Endothelial cell (in vitro differentiated cells): ENCODE results near the gene PRELID3B. TPM values are rescaled to one million over a fixed set of nuclear protein-coding genes. Genes with fewer than 3 reads are reported as not detected.
A peak's percentile ranks its signal among the peaks of the same experiment; 100 is the strongest.

Experiments used
- DNase-seq: peaks from one replicate; pipeline ENCODE4 v3.0.0; 2021; ENCODE audit warnings: low spot score
- H3K27ac Mint-ChIP-seq: one replicate; pipeline ENCODE4 v1.8.0; 2021; ENCODE audit warnings: mixed read lengths, inconsistent platforms; ENCODE audit not compliant: unreplicated experiment
- H3K27me3 Mint-ChIP-seq: one replicate; pipeline ENCODE4 v1.8.0; 2021; ENCODE audit warnings: mild to moderate bottlenecking, moderate library complexity, mixed read lengths, inconsistent platforms; ENCODE audit not compliant: unreplicated experiment
- H3K36me3 Mint-ChIP-seq: one replicate; pipeline ENCODE4 v1.8.0; 2021; ENCODE audit warnings: mild to moderate bottlenecking, low read depth, mixed read lengths, inconsistent platforms; ENCODE audit not compliant: unreplicated experiment
- H3K4me1 Mint-ChIP-seq: one replicate; pipeline ENCODE4 v1.8.0; 2021; ENCODE audit warnings: mild to moderate bottlenecking, mixed read lengths, inconsistent platforms; ENCODE audit not compliant: unreplicated experiment
- H3K4me3 Mint-ChIP-seq: one replicate; pipeline ENCODE4 v1.8.0; 2021; ENCODE audit warnings: mild to moderate bottlenecking, mixed read lengths, inconsistent platforms; ENCODE audit not compliant: unreplicated experiment
- H3K9me3 Mint-ChIP-seq: one replicate; pipeline ENCODE4 v1.8.0; 2021; ENCODE audit warnings: mixed read lengths, inconsistent platforms; ENCODE audit not compliant: unreplicated experiment
- CTCF ChIP-seq: fragments of 200-600 bp; sonication (generic); IDR thresholded peaks from one replicate; pipeline ENCODE4 v1.5.0; 2021; ENCODE audit warnings: antibody characterized with exemption; ENCODE audit not compliant: unreplicated experiment
- total RNA-seq: library from RNA; stranded (reverse); fragmentation: NEBNext Ultra II Directional; extraction: Animal tissue kit (Norgen Biotek cat#: 25700); gene quantifications from one replicate; pipeline ENCODE4 v1.2.1, GENCODE V29; 2021; ENCODE audit not compliant: unreplicated experiment

PRELID3B gene
- total RNA-seq, 1 donor from 2014 or later, result 40.2 TPM

GRCh38 chr20:58986968-58987517 lies 55.5 kb downstream of the PRELID3B start:
- no peak for DNase-seq
- Mint-ChIP-seq H3K4me3 (peak overlapping the region; percentile 22), H3K4me1 (peaks cover 17% of the 10 kb centered on the region), H3K27ac (no peak overlapping the region), H3K27me3 (peaks cover 7% of the 10 kb centered on the region), H3K36me3 (peaks cover 40% of the 10 kb centered on the region), H3K9me3 (no peaks in the 10 kb centered on the region)
- no peak for TF ChIP-seq CTCF

GRCh38 chr20:58986286-58986967 lies 56.2 kb downstream of the PRELID3B start:
- peaks cover 35% of the 10 kb centered on the region for H3K36me3 Mint-ChIP-seq

GRCh38 chr20:58985656-58986055 lies 56.9 kb downstream of the PRELID3B start:
- H3K27me3 Mint-ChIP-seq, result peaks cover 10% of the 10 kb centered on the region
- H3K4me3 Mint-ChIP-seq, result no peak overlapping the region
- H3K9me3 Mint-ChIP-seq, result no peaks in the 10 kb centered on the region
- DNase-seq, result no peak
- TF ChIP-seq CTCF, result no peak
- H3K36me3 Mint-ChIP-seq, result peaks cover 34% of the 10 kb centered on the region
- no peak overlapping the region for H3K27ac Mint-ChIP-seq
- peaks cover 20% of the 10 kb centered on the region for H3K4me1 Mint-ChIP-seq

More at GRCh38 chr20:58986286-58986967, 56.2 kb downstream of the PRELID3B start:
- no peak for DNase-seq
- Mint-ChIP-seq H3K27ac (no peak overlapping the region), H3K4me1 (peaks cover 20% of the 10 kb centered on the region), H3K4me3 (no peak overlapping the region), H3K9me3 (no peaks in the 10 kb centered on the region), H3K27me3 (peaks cover 10% of the 10 kb centered on the region)
- TF ChIP-seq CTCF, result no peak

DNA sequence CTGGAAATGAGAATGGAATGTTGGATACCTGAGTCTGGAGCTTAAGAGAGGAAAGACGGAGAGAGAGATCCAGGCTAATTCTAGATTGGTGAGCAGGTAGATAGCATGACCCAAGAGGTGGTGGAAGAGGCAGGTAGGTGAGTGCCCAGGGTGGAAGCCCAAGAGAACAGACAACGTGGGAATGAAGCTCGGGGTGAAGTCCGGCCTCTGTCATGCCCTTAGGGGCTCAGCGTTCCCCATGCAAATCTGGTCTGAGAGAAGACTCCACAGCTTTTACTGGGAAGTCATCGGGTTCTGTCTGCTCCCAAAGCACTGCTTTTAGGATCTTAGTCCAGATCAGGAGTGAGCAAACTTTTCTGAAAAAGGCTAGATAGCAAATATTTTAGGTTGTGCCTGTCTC lies 57.9 kb downstream of the PRELID3B start:
- no peaks in the 10 kb centered on the region for H3K9me3 Mint-ChIP-seq
- H3K27me3 Mint-ChIP-seq, result peaks cover 10% of the 10 kb centered on the region
- no peak overlapping the region for H3K27ac Mint-ChIP-seq
- no peak for TF ChIP-seq CTCF
- peak overlapping the region; percentile 24 for H3K4me3 Mint-ChIP-seq
- peaks cover 20% of the 10 kb centered on the region for H3K4me1 Mint-ChIP-seq
- no peak for DNase-seq
- peaks cover 30% of the 10 kb centered on the region for H3K36me3 Mint-ChIP-seq

Other genes starting within 250 kb of the PRELID3B start
- 4.9 TPM for gene GNAS-AS1, start 191.9 kb downstream of the PRELID3B start, total RNA-seq
- 1,989 TPM for gene GNAS, start 190.1 kb downstream of the PRELID3B start, total RNA-seq
- gene NELFCD, start 61.5 kb downstream of the PRELID3B start, total RNA-seq, result 68.7 TPM
- 150 TPM for gene CTSZ, start 35.5 kb downstream of the PRELID3B start, total RNA-seq
- gene TUBB1, start 23.4 kb downstream of the PRELID3B start, total RNA-seq, result not detected
- 102 TPM for gene ATP5F1E, start 10.5 kb downstream of the PRELID3B start, total RNA-seq
- 0.56 TPM for gene ZNF831, start 121.0 kb upstream of the PRELID3B start, total RNA-seq